ENCODE data around the gene DNAH6. TPM values are rescaled to one million over a fixed set of nuclear protein-coding genes. Genes with fewer than 3 reads are reported as not detected.
"Not testable (repeated sequence)": the region's sequence is repeated elsewhere in the genome, so short reads cannot be mapped to it uniquely, and the experiment has no call there.

The DNAH6 gene
- total RNA-seq, result under 1 TPM; 0.06 to 0.13 TPM

GRCh38 chr2:84516234-84516986 is at the start of gene DNAH6:
TSS of gene DNAH6 (plus strand) at chr2:84516498. CDS start at chr2:84517827, 1,329 bp downstream.
- ChIA-PET POLR2A (no interaction called here), CTCF (interaction anchor here (0.9 to 1.2 kb wide), 2 partner anchors 34 to 409 kb away, joined by 3 read pairs; no protein-coding TSS in a partner anchor)

- ChIA-PET CTCF (no interaction called here), POLR2A (no interaction called here)
Observed at GRCh38 chr2:84467389-84467788, 48.9 kb upstream of the DNAH6 start.

GRCh38 chr2:84472423-84472822 is 43.9 kb upstream of the DNAH6 start:
- CTCF ChIA-PET, result not testable (repeated sequence)

GRCh38 chr2:84472856-84473565 is 43.3 kb upstream of the DNAH6 start:
- CTCF ChIA-PET, result no interaction called here
- POLR2A ChIA-PET, result no interaction called here

More at GRCh38 chr2:84472423-84472822, 43.9 kb upstream of the DNAH6 start:
- POLR2A ChIA-PET, result not testable (repeated sequence)

- POLR2A ChIA-PET, result no interaction called here
- CTCF ChIA-PET, result no interaction called here
Observed at GRCh38 chr2:84474176-84474575, 42.1 kb upstream of the DNAH6 start.

- CTCF ChIA-PET, result no interaction called here
- POLR2A ChIA-PET, result no interaction called here
Observed at GRCh38 chr2:84477886-84478285, 38.4 kb upstream of the DNAH6 start.

- CTCF ChIA-PET, result no interaction called here
- POLR2A ChIA-PET, result no interaction called here
Observed at GRCh38 chr2:84478867-84479266, 37.4 kb upstream of the DNAH6 start.

GRCh38 chr2:84481702-84482101 is 34.6 kb upstream of the DNAH6 start:
- CTCF ChIA-PET, result interaction anchor here (0.9 kb wide), 1 partner anchor 35 kb away, joined by 3 read pairs; the partner anchor contains the start of gene DNAH6

GRCh38 chr2:84482603-84483002 is 33.7 kb upstream of the DNAH6 start:
- ChIA-PET POLR2A (no interaction called here), CTCF (no interaction called here)

More at GRCh38 chr2:84481702-84482101, 34.6 kb upstream of the DNAH6 start:
- POLR2A ChIA-PET, result interaction anchor here (0.6 kb wide), 1 partner anchor 394 kb away, joined by 5 read pairs; no protein-coding TSS in a partner anchor

- ChIA-PET CTCF (no interaction called here), POLR2A (no interaction called here)
Observed at GRCh38 chr2:84483320-84483719, 33.0 kb upstream of the DNAH6 start.

GRCh38 chr2:84486441-84487115 is 29.7 kb upstream of the DNAH6 start:
- CTCF ChIA-PET, result no interaction called here
- POLR2A ChIA-PET, result no interaction called here

- CTCF ChIA-PET, result no interaction called here
- POLR2A ChIA-PET, result no interaction called here
Observed at GRCh38 chr2:84487298-84487996, 28.9 kb upstream of the DNAH6 start.

- POLR2A ChIA-PET, result no interaction called here
Observed at GRCh38 chr2:84491256-84491655, 25.0 kb upstream of the DNAH6 start.

GRCh38 chr2:84491741-84492140 is 24.6 kb upstream of the DNAH6 start:
- ChIA-PET CTCF (interaction anchor here (1.1 kb wide), 1 partner anchor 434 kb away, joined by 4 read pairs; no protein-coding TSS in a partner anchor), POLR2A (no interaction called here)

More at GRCh38 chr2:84491256-84491655, 25.0 kb upstream of the DNAH6 start:
- CTCF ChIA-PET, result interaction anchor here (1.1 kb wide), 1 partner anchor 434 kb away, joined by 4 read pairs; no protein-coding TSS in a partner anchor

GRCh38 chr2:84492571-84492970 is 23.7 kb upstream of the DNAH6 start:
- CTCF ChIA-PET, result no interaction called here
- POLR2A ChIA-PET, result no interaction called here

- ChIA-PET POLR2A (no interaction called here), CTCF (interaction anchor here (1.2 kb wide), 1 partner anchor 433 kb away, joined by 3 read pairs; no protein-coding TSS in a partner anchor)
Observed at GRCh38 chr2:84493514-84493913, 22.8 kb upstream of the DNAH6 start.

GRCh38 chr2:84494070-84494469 is 22.2 kb upstream of the DNAH6 start:
- POLR2A ChIA-PET, result no interaction called here
- CTCF ChIA-PET, result interaction anchor here (1.2 kb wide), 1 partner anchor 432 kb away, joined by 3 read pairs; no protein-coding TSS in a partner anchor

- ChIA-PET CTCF (no interaction called here), POLR2A (no interaction called here)
Observed at GRCh38 chr2:84495539-84496146, 20.7 kb upstream of the DNAH6 start.

GRCh38 chr2:84496386-84496785 is 19.9 kb upstream of the DNAH6 start:
- POLR2A ChIA-PET, result no interaction called here
- CTCF ChIA-PET, result no interaction called here
